Panc1 (cell line): Measurements from ENCODE around the gene SLC6A6. TPM values are rescaled to one million over a fixed set of nuclear protein-coding genes. Genes with fewer than 3 reads are reported as not detected.

Experiments
- ATAC-seq: fragments of 200-7000 bp; cut with Tn5 transposase; 2 replicates; pipeline ENCODE4 v1.9.1; 2020; ENCODE audit warnings: mild to moderate bottlenecking, moderate library complexity
- BruUV-seq: library from RNA; stranded (reverse); fragments of 400-500 nt; replicated peaks from 2 replicates; lab custom pipeline; 2021; lab: Mats Ljungman, UMichigan
- CTCF ChIA-PET: fragments of 300-600 bp; sonication (Branson Sonifier 250); formaldehyde crosslinking; loops from one replicate; lab custom pipeline; 2022; ENCODE audit warnings: antibody characterized with exemption; lab: Charles Lee
- POLR2A ChIA-PET: fragments of 300-600 bp; sonication (Branson Sonifier 250); formaldehyde crosslinking; loops from one replicate; lab custom pipeline; 2022; ENCODE audit warnings: antibody characterized with exemption; lab: Charles Lee
- DNase-seq: peaks from one replicate; pipeline ENCODE4 v3.0.0-alpha.2; 2010; ENCODE audit warnings: low read depth, low spot score
- H3K27ac ChIP-seq: 2 replicates; pipeline ENCODE4 v1.5.1; 2011; ENCODE audit warnings: mild to moderate bottlenecking, low read length, inconsistent platforms
- H3K27me3 ChIP-seq: fragments of 200-500 bp; sonication (Bioruptor generic); 2 replicates; pipeline ENCODE4 v1.6.0; 2014; ENCODE audit warnings: low read length, inconsistent platforms; ENCODE audit not compliant: control insufficient read depth, insufficient read depth
- H3K36me3 ChIP-seq: fragments of 200-500 bp; sonication (Bioruptor generic); 2 replicates; pipeline ENCODE4 v1.5.1; 2014; ENCODE audit warnings: inconsistent platforms, mild to moderate bottlenecking, low read length, moderate library complexity; ENCODE audit not compliant: control insufficient read depth, insufficient read depth
- H3K4me1 ChIP-seq: 2 replicates; pipeline ENCODE4 v1.5.1; 2011; ENCODE audit warnings: inconsistent platforms, mild to moderate bottlenecking, low read length, moderate library complexity; ENCODE audit not compliant: control insufficient read depth, insufficient read depth
- H3K4me3 ChIP-seq, 2 experiments: 2 replicates each; pipeline ENCODE4 v1.5.1; 2011 to 2012; ENCODE audit warnings: low read depth in 2 of 2, low read length in 2 of 2, mild to moderate bottlenecking in 2 of 2, inconsistent platforms in 1 of 2, moderate library complexity in 1 of 2
- H3K9me3 ChIP-seq: fragments of 200-500 bp; sonication (Bioruptor generic); 2 replicates; pipeline ENCODE4 v1.5.1; 2014; ENCODE audit warnings: low read depth, mild to moderate bottlenecking, inconsistent platforms, low read length, moderate library complexity; ENCODE audit not compliant: control insufficient read depth, insufficient read depth
- CTCF ChIP-seq: fragments of 450-650 bp; IDR thresholded peaks from 2 replicates; pipeline ENCODE4 v1.5.1; 2017; ENCODE audit warnings: mild to moderate bottlenecking
- POLR2AphosphoS5 ChIP-seq: IDR thresholded peaks from 2 replicates; pipeline ENCODE4 v1.6.1; 2012; ENCODE audit warnings: mild to moderate bottlenecking, low read depth, low read length, moderate library complexity
- SIN3A ChIP-seq: IDR thresholded peaks from 2 replicates; pipeline ENCODE4 v1.6.1; 2012; ENCODE audit warnings: low read depth, mild to moderate bottlenecking, low read length, moderate library complexity, borderline replicate concordance; ENCODE audit not compliant: insufficient read depth
- TCF7L2 ChIP-seq: IDR thresholded peaks from 2 replicates; pipeline ENCODE4 v1.6.1; 2011; ENCODE audit warnings: mild to moderate bottlenecking, low read depth, low read length, inconsistent platforms
- in situ Hi-C: cut with HindIII; loops from 2 replicates; pipeline ENCODE4 v1.10.0; 2016; ENCODE audit warnings: low sequenced_read_pairs, low pct_unique_long_range_greater_than_20kb
- intact Hi-C: fragments of 100-400 bp; cut with micrococcal nuclease; formaldehyde crosslinking; loops from one replicate; pipeline ENCODE4 v1.10.0; 2022; ENCODE audit not compliant: unreplicated experiment
- total RNA-seq: library from RNA; stranded (reverse); gene quantifications from one replicate; pipeline ENCODE4 v1.2.1, GENCODE V29; 2021; ENCODE audit not compliant: unreplicated experiment
- TF ChIP-seq, protein P1 (sequence below), 2 experiments: IDR thresholded peaks; 2 replicates each; pipeline ENCODE4 v1.6.1; 2011 to 2012; ENCODE audit warnings: low read depth in 2 of 2, control low read depth in 1 of 2, low read length in 1 of 2, mild to moderate bottlenecking in 1 of 2, moderate library complexity in 1 of 2; ENCODE audit not compliant: insufficient read depth in 1 of 2

SLC6A6 gene
- total RNA-seq, 1 experiment from 2014 or later = 61.0 TPM

GRCh38 chr3:14474363-14475081 is 72.1 kb downstream of the SLC6A6 start:
- no peaks in the 10 kb centered on the region for H3K27me3 ChIP-seq
- no peak overlapping the region for H3K27ac ChIP-seq
- no TSS peak for BruUV-seq
- ATAC-seq = no peak
- POLR2A ChIA-PET = no interaction called here
- intact Hi-C loops = no loop called here
- no peak for DNase-seq
- H3K4me3 ChIP-seq = no peak overlapping the region
- no peaks in the 10 kb centered on the region for H3K36me3 ChIP-seq
- in situ Hi-C loops = no loop called here
- peaks cover 11% of the 10 kb centered on the region for H3K4me1 ChIP-seq
- CTCF ChIA-PET = no interaction called here
- H3K9me3 ChIP-seq = no peaks in the 10 kb centered on the region
- TF ChIP-seq, protein P1, sequence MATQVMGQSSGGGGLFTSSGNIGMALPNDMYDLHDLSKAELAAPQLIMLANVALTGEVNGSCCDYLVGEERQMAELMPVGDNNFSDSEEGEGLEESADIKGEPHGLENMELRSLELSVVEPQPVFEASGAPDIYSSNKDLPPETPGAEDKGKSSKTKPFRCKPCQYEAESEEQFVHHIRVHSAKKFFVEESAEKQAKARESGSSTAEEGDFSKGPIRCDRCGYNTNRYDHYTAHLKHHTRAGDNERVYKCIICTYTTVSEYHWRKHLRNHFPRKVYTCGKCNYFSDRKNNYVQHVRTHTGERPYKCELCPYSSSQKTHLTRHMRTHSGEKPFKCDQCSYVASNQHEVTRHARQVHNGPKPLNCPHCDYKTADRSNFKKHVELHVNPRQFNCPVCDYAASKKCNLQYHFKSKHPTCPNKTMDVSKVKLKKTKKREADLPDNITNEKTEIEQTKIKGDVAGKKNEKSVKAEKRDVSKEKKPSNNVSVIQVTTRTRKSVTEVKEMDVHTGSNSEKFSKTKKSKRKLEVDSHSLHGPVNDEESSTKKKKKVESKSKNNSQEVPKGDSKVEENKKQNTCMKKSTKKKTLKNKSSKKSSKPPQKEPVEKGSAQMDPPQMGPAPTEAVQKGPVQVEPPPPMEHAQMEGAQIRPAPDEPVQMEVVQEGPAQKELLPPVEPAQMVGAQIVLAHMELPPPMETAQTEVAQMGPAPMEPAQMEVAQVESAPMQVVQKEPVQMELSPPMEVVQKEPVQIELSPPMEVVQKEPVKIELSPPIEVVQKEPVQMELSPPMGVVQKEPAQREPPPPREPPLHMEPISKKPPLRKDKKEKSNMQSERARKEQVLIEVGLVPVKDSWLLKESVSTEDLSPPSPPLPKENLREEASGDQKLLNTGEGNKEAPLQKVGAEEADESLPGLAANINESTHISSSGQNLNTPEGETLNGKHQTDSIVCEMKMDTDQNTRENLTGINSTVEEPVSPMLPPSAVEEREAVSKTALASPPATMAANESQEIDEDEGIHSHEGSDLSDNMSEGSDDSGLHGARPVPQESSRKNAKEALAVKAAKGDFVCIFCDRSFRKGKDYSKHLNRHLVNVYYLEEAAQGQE (IDR thresholded peaks at IDR 0.05; ENCODE audit: insufficient read depth in 1 of 2, low read depth in 2 of 2, low read length in 1 of 2) = no peak
- TF ChIP-seq CTCF (no peak), SIN3A (no peak), TCF7L2 (no peak), POLR2AphosphoS5 (no peak)

GRCh38 chr3:14475621-14476020 is 73.2 kb downstream of the SLC6A6 start:
- no TSS peak for BruUV-seq
- Histone ChIP-seq H3K9me3 (no peaks in the 10 kb centered on the region), H3K27me3 (no peaks in the 10 kb centered on the region), H3K27ac (no peak overlapping the region), H3K36me3 (no peaks in the 10 kb centered on the region; the same call in 1 of the 2 replicates), H3K4me1 (peaks cover 11% of the 10 kb centered on the region), H3K4me3 (no peak overlapping the region)
- ChIA-PET CTCF (no interaction called here), POLR2A (no interaction called here)
- ATAC-seq (no peak), DNase-seq (no peak)
- in situ Hi-C loops = no loop called here
- intact Hi-C loops = no loop called here
- TF ChIP-seq, protein P1 (IDR thresholded peaks at IDR 0.05; ENCODE audit: insufficient read depth in 1 of 2, low read depth in 2 of 2, low read length in 1 of 2) = no peak
- TF ChIP-seq SIN3A = no peak
- no peak for TF ChIP-seq POLR2AphosphoS5
- TF ChIP-seq CTCF = no peak
- TF ChIP-seq TCF7L2 = no peak
